B cell (primary cell): ENCODE results near the gene PDP2. TPM values are rescaled to one million over a fixed set of nuclear protein-coding genes. Genes with fewer than 3 reads are reported as not detected.

ENCODE experiments used
- ATAC-seq: fragments of 200-7000 bp; cut with Tn5 transposase; one replicate; pipeline ENCODE4 v1.10.0; 2021; ENCODE audit warnings: low read depth, mild to moderate bottlenecking, moderate number of reproducible peaks, moderate library complexity
- CTCF ChIA-PET: fragments of 350-600 bp; sonication (Branson Sonifier 250); formaldehyde crosslinking; loops from one replicate; lab custom pipeline; 2021; ENCODE audit warnings: antibody characterized with exemption, inconsistent platforms; lab: Charles Lee
- POLR2A ChIA-PET: fragments of 350-600 bp; sonication (Branson Sonifier 250); formaldehyde crosslinking; loops from one replicate; lab custom pipeline; 2021; ENCODE audit warnings: antibody characterized with exemption; lab: Charles Lee
- DNase-seq: peaks from one replicate; pipeline ENCODE4 v3.0.0; 2013
- H2AFZ ChIP-seq: 2 replicates; pipeline ENCODE4 v1.6.1; 2012; ENCODE audit warnings: mild to moderate bottlenecking, low read depth, low read length; ENCODE audit not compliant: insufficient read depth, poor library complexity, severe bottlenecking
- H3K27ac ChIP-seq, 2 donors: 1 replicate in 1 of 2; 2 replicates in 1 of 2; pipeline ENCODE4 v1.5.1; 2012 to 2013; ENCODE audit warnings: low read length in 2 of 2, mild to moderate bottlenecking in 2 of 2, moderate library complexity in 1 of 2
- H3K27me3 ChIP-seq, 4 experiments: fragments of 200-600 bp in 1 of 4; sonication (generic) in 1 of 4; replicated peaks in 1 of 4; 1 replicate in 2 of 4; 2 replicates in 2 of 4; pipeline versions ENCODE4 v1.6.1 to v1.7.0; 2013 to 2016; ENCODE audit warnings: low read length in 3 of 4, mild to moderate bottlenecking in 2 of 4, mixed read lengths in 1 of 4, moderate library complexity in 1 of 4; ENCODE audit not compliant: insufficient read depth in 4 of 4, control insufficient read depth in 3 of 4; ENCODE audit errors: control extremely low read depth in 1 of 4
- H3K36me3 ChIP-seq, 2 experiments: replicated peaks in 1 of 2; 1 replicate in 1 of 2; 2 replicates in 1 of 2; pipeline versions ENCODE4 v1.6.1 to v1.7.1; 2013; ENCODE audit warnings: low read length in 1 of 2; ENCODE audit not compliant: insufficient read depth in 2 of 2, control insufficient read depth in 1 of 2; ENCODE audit errors: control extremely low read depth in 1 of 2, extremely low read depth in 1 of 2
- H3K4me1 ChIP-seq, 2 donors: fragments of 200-600 bp in 1 of 2; sonication (generic) in 1 of 2; 1 replicate in 1 of 2; 2 replicates in 1 of 2; pipeline versions ENCODE4 v1.5.1 to v1.6.1; 2013 to 2017; ENCODE audit warnings: low read length in 2 of 2; ENCODE audit not compliant: control insufficient read depth in 2 of 2, insufficient read depth in 2 of 2
- H3K4me2 ChIP-seq: replicated peaks from 2 replicates; pipeline ENCODE3; 2012; ENCODE audit warnings: mild to moderate bottlenecking, low read depth, low read length; ENCODE audit not compliant: poor library complexity, severe bottlenecking
- H3K4me3 ChIP-seq, 5 experiments: fragments of 200-600 bp in 1 of 5; sonication (generic) in 1 of 5; 1 replicate in 3 of 5; 2 replicates in 2 of 5; pipeline versions ENCODE4 v1.5.1 to v1.7.0; 2011 to 2016; ENCODE audit warnings: low read length in 4 of 5, mild to moderate bottlenecking in 4 of 5, low read depth in 2 of 5, control low read depth in 1 of 5, moderate library complexity in 1 of 5; ENCODE audit not compliant: insufficient read depth in 1 of 5; ENCODE audit errors: control extremely low read depth in 1 of 5, extremely low read depth in 1 of 5
- H3K79me2 ChIP-seq: fragments of 200-600 bp; sonication (generic); one replicate; pipeline ENCODE4 v1.6.0; 2016; ENCODE audit warnings: low read length; ENCODE audit not compliant: control insufficient read depth, insufficient read depth
- H3K9ac ChIP-seq: fragments of 200-600 bp; sonication (generic); 2 replicates; pipeline ENCODE4 v1.6.1; 2017; ENCODE audit warnings: mild to moderate bottlenecking, low read length, moderate library complexity
- H3K9me3 ChIP-seq, 3 donors: one replicate each; pipeline versions ENCODE4 v1.6.1 to v1.7.1; 2013; ENCODE audit warnings: low read length in 2 of 3; ENCODE audit not compliant: control insufficient read depth in 2 of 3, insufficient read depth in 1 of 3; ENCODE audit errors: control extremely low read depth in 1 of 3
- H4K20me1 ChIP-seq: 2 replicates; pipeline ENCODE4 v1.6.0; 2012; ENCODE audit warnings: mild to moderate bottlenecking, low read length; ENCODE audit not compliant: insufficient read depth, control insufficient read depth, poor library complexity, severe bottlenecking
- H3K27ac Mint-ChIP-seq: one replicate; pipeline ENCODE4 v1.8.0; 2021; ENCODE audit warnings: mixed read lengths
- H3K27me3 Mint-ChIP-seq: one replicate; pipeline ENCODE4 v1.8.0; 2021; ENCODE audit warnings: mixed read lengths
- H3K4me1 Mint-ChIP-seq: one replicate; pipeline ENCODE4 v1.8.0; 2021; ENCODE audit warnings: mixed read lengths
- H3K4me3 Mint-ChIP-seq: one replicate; pipeline ENCODE4 v1.8.0; 2021; ENCODE audit warnings: mixed read lengths
- H3K9me3 Mint-ChIP-seq: one replicate; pipeline ENCODE4 v1.8.0; 2022; ENCODE audit warnings: mixed read lengths; ENCODE audit not compliant: insufficient read depth
- CTCF ChIP-seq: fragments of 200-600 bp; IDR thresholded peaks from one replicate; pipeline ENCODE4 v1.8.0; 2022; ENCODE audit warnings: antibody characterized with exemption, mild to moderate bottlenecking
- EZH2 ChIP-seq: IDR thresholded peaks from 2 replicates; pipeline ENCODE4 v1.6.1; 2012; ENCODE audit warnings: borderline replicate concordance, low read depth, mild to moderate bottlenecking, moderate library complexity, low read length; ENCODE audit not compliant: insufficient read depth, poor library complexity, severe bottlenecking
- WGBS: methylation state at CpG from one replicate; pipeline ENCODE4 v1.1.5; 2013; ENCODE audit warnings: missing lambda C conversion rate; ENCODE audit not compliant: insufficient coverage; 5-methylcytosine and 5-hydroxymethylcytosine counted together
- intact Hi-C: fragments of 100-400 bp; cut with micrococcal nuclease; formaldehyde crosslinking; loops from one replicate; pipeline ENCODE4 v1.10.0; 2022
- polyA plus RNA-seq: library from polyadenylated mRNA; depleted of rRNA; stranded (reverse); fragments of >200 nt; gene quantifications from 2 replicates; pipeline ENCODE4 v1.2.3, GENCODE V29; 2012
- total RNA-seq, 2 donors: library from RNA; stranded (reverse); fragments of 120-200 nt in 1 of 2; gene quantifications; 1 replicate in 1 of 2; 2 replicates in 1 of 2; pipeline versions ENCODE4 v1.2.3 to v1.2.4, GENCODE V29; 2013 to 2022

PDP2 gene
- total and polyA plus RNA-seq, 2 donors (not counting 1 experiment from before 2014, with no cell fraction given): 1.9 to 18.7 TPM

- Histone ChIP-seq H3K27ac (no peak overlapping the region), H3K36me3 (no peaks in the 10 kb centered on the region), H3K4me2 (no peak overlapping the region), H2AFZ (no peak overlapping the region), H3K4me1 (peaks cover 7 to 11% of the 10 kb centered on the region in 2 donors), H3K79me2 (no peaks in the 10 kb centered on the region), H4K20me1 (no peaks in the 10 kb centered on the region), H3K9me3 (no peaks in the 10 kb centered on the region), H3K4me3 (no peak overlapping the region), H3K27me3 (no peaks in the 10 kb centered on the region), H3K9ac (no peak overlapping the region)
- DNase-seq (no peak), ATAC-seq (no peak)
- H3K27ac Mint-ChIP-seq: peak overlapping the region; percentile 26
- POLR2A ChIA-PET: no interaction called here
- intact Hi-C loops: loop anchor here (5.0 kb wide), 1 partner anchor 267 kb away; no protein-coding TSS in a partner anchor
- no peaks in the 10 kb centered on the region for H3K9me3 Mint-ChIP-seq
- TF ChIP-seq EZH2 (no peak), CTCF (no peak)
- CTCF ChIA-PET: interaction anchor here (0.6 to 1.5 kb wide), 4 partner anchors 17 to 844 kb away, joined by 3 to 4 read pairs (median 3); no protein-coding TSS in a partner anchor
- H3K4me3 Mint-ChIP-seq: peak overlapping the region; percentile 19
- H3K27me3 Mint-ChIP-seq: peaks cover 3% of the 10 kb centered on the region
- no CpG with 5 or more reads among the region's 1 CpG for WGBS
- H3K4me1 Mint-ChIP-seq: peaks cover 16% of the 10 kb centered on the region
These were observed 6.1 kb upstream of the PDP2 start for GRCh38 chr16:66874079-66874775.

GRCh38 chr16:66878067-66878466 is 2.2 kb upstream of the PDP2 start:
- H3K27me3 Mint-ChIP-seq: no peaks in the 10 kb centered on the region
- TF ChIP-seq EZH2 (no peak), CTCF (no peak)
- no peak for ATAC-seq
- Histone ChIP-seq H3K9ac (no peak overlapping the region), H3K4me1 (peaks cover 4 to 20% of the 10 kb centered on the region in 2 donors), H3K4me2 (no peak overlapping the region), H3K36me3 (no peaks in the 10 kb centered on the region), H3K4me3 (no peak overlapping the region), H3K9me3 (no peaks in the 10 kb centered on the region), H3K27ac (no peak overlapping the region), H3K27me3 (no peaks in the 10 kb centered on the region), H4K20me1 (no peaks in the 10 kb centered on the region), H3K79me2 (peaks cover 12% of the 10 kb centered on the region), H2AFZ (no peak overlapping the region)
- ChIA-PET POLR2A (no interaction called here), CTCF (no interaction called here)
- WGBS: 33% methylated on average over 3 of the region's 5 CpGs
- no peak overlapping the region for H3K4me3 Mint-ChIP-seq
- H3K4me1 Mint-ChIP-seq: peaks cover 25% of the 10 kb centered on the region
- no peaks in the 10 kb centered on the region for H3K9me3 Mint-ChIP-seq
- intact Hi-C loops: no loop called here
- no peak for DNase-seq
- peak overlapping the region; percentile 24 for H3K27ac Mint-ChIP-seq
